H9 (cell line): ENCODE results near the gene UCP2. TPM values are rescaled to one million over a fixed set of nuclear protein-coding genes. Genes with fewer than 3 reads are reported as not detected.

ENCODE experiments used
- DNase-seq: peaks from one replicate; pipeline ENCODE4 v3.0.0-alpha.2; 2017
- H2AFZ ChIP-seq: one replicate; pipeline ENCODE4 v1.6.1; 2013; ENCODE audit warnings: mild to moderate bottlenecking, low read length, control low read depth, moderate library complexity
- H2AK5ac ChIP-seq: 2 replicates; pipeline ENCODE4 v1.6.1; 2013; ENCODE audit warnings: low read length, control low read depth, mixed read lengths; ENCODE audit not compliant: insufficient read length
- H2BK120ac ChIP-seq: one replicate; pipeline ENCODE4 v1.6.1; 2013; ENCODE audit warnings: low read depth, mild to moderate bottlenecking, low read length, control low read depth, inconsistent platforms; ENCODE audit not compliant: poor library complexity, severe bottlenecking
- H2BK12ac ChIP-seq: 2 replicates; pipeline ENCODE4 v1.6.1; 2013; ENCODE audit warnings: low read length, control low read depth, mixed read lengths, low read depth; ENCODE audit not compliant: insufficient read length
- H2BK15ac ChIP-seq: 2 replicates; pipeline ENCODE4 v1.6.1; 2013; ENCODE audit warnings: low read depth, low read length, control low read depth
- H2BK20ac ChIP-seq: one replicate; pipeline ENCODE4 v1.6.1; 2013; ENCODE audit warnings: low read depth, mild to moderate bottlenecking, low read length, control low read depth, inconsistent platforms; ENCODE audit not compliant: poor library complexity, severe bottlenecking
- H2BK5ac ChIP-seq: 2 replicates; pipeline ENCODE4 v1.6.1; 2013; ENCODE audit warnings: low read length, control low read depth, mixed read lengths; ENCODE audit not compliant: insufficient read length
- H3K14ac ChIP-seq: 2 replicates; pipeline ENCODE4 v1.6.1; 2013; ENCODE audit warnings: low read length, control low read depth; ENCODE audit not compliant: insufficient read depth
- H3K18ac ChIP-seq: 2 replicates; pipeline ENCODE4 v1.6.1; 2013; ENCODE audit warnings: low read depth, mild to moderate bottlenecking, mixed read lengths, low read length, control low read depth; ENCODE audit not compliant: insufficient read length
- H3K23ac ChIP-seq: 2 replicates; pipeline ENCODE4 v1.6.1; 2013; ENCODE audit warnings: low read length, control low read depth, mixed read lengths, low read depth; ENCODE audit not compliant: insufficient read length
- H3K23me2 ChIP-seq: 2 replicates; pipeline ENCODE4 v1.6.1; 2013; ENCODE audit warnings: low read depth, mild to moderate bottlenecking, mixed read lengths, low read length, control low read depth; ENCODE audit not compliant: insufficient read length, poor library complexity, severe bottlenecking
- H3K27ac ChIP-seq: 2 replicates; pipeline ENCODE4 v1.5.1; 2013; ENCODE audit warnings: low read length, control low read depth, mixed read lengths, low read depth; ENCODE audit not compliant: insufficient read length
- H3K27me3 ChIP-seq: 2 replicates; pipeline ENCODE4 v1.6.1; 2013; ENCODE audit warnings: low read length, control low read depth, inconsistent platforms; ENCODE audit not compliant: insufficient read depth
- H3K4ac ChIP-seq: 2 replicates; pipeline ENCODE4 v1.6.1; 2013; ENCODE audit warnings: low read depth, mild to moderate bottlenecking, control low read depth, inconsistent platforms, low read length, moderate library complexity
- H3K4me1 ChIP-seq: 2 replicates; pipeline ENCODE4 v1.6.1; 2013; ENCODE audit warnings: low read length, control low read depth, inconsistent platforms; ENCODE audit not compliant: insufficient read depth
- H3K4me2 ChIP-seq: 2 replicates; pipeline ENCODE4 v1.6.1; 2013; ENCODE audit warnings: low read length, control low read depth, mixed read lengths; ENCODE audit not compliant: insufficient read length, insufficient read depth
- H3K56ac ChIP-seq: 2 replicates; pipeline ENCODE4 v1.6.1; 2013; ENCODE audit warnings: low read depth, mild to moderate bottlenecking, mixed read lengths, low read length, control low read depth; ENCODE audit not compliant: insufficient read length
- H3K79me1 ChIP-seq: 2 replicates; pipeline ENCODE4 v1.6.1; 2013; ENCODE audit warnings: low read depth, mild to moderate bottlenecking, moderate library complexity, low read length, control low read depth, inconsistent platforms; ENCODE audit not compliant: insufficient read depth, poor library complexity, severe bottlenecking
- H3K79me2 ChIP-seq: 2 replicates; pipeline ENCODE4 v1.6.1; 2013; ENCODE audit warnings: low read length, control low read depth, inconsistent platforms; ENCODE audit not compliant: insufficient read depth
- H3K9ac ChIP-seq: 2 replicates; pipeline ENCODE4 v1.6.1; 2013; ENCODE audit warnings: low read length, control low read depth, mixed read lengths; ENCODE audit not compliant: insufficient read length; ENCODE audit errors: extremely low read depth
- H3K9me3 ChIP-seq: one replicate; pipeline ENCODE4 v1.6.1; 2013; ENCODE audit warnings: low read depth, low read length, inconsistent platforms; ENCODE audit not compliant: control insufficient read depth
- H3T11ph ChIP-seq: one replicate; pipeline ENCODE4 v1.6.1; 2013; ENCODE audit warnings: mild to moderate bottlenecking, low read length, control low read depth, inconsistent platforms
- H4K20me1 ChIP-seq: one replicate; pipeline ENCODE4 v1.6.1; 2013; ENCODE audit not compliant: control insufficient read depth, insufficient read length, insufficient read depth
- H4K5ac ChIP-seq: 2 replicates; pipeline ENCODE4 v1.6.1; 2013; ENCODE audit warnings: low read depth, mild to moderate bottlenecking, mixed read lengths, low read length, control low read depth; ENCODE audit not compliant: insufficient read length
- H4K8ac ChIP-seq: replicated peaks from 2 replicates; pipeline ENCODE4 v1.6.1; 2013; ENCODE audit warnings: low read length, control low read depth, mixed read lengths, low read depth; ENCODE audit not compliant: insufficient read length
- H4K91ac ChIP-seq: 2 replicates; pipeline ENCODE4 v1.6.1; 2013; ENCODE audit warnings: low read depth, mild to moderate bottlenecking, moderate library complexity, mixed read lengths, low read length, control low read depth; ENCODE audit not compliant: insufficient read length
- H3K27ac Mint-ChIP-seq, 3 experiments: 2 replicates in 2 of 3; 3 replicates in 1 of 3; pipeline ENCODE4 v1.8.0; 2020 to 2021; ENCODE audit warnings: mixed read lengths in 3 of 3, mild to moderate bottlenecking in 1 of 3, moderate library complexity in 1 of 3
- H3K27me3 Mint-ChIP-seq: 2 replicates; pipeline ENCODE4 v1.8.0; 2021; ENCODE audit warnings: low read depth, mild to moderate bottlenecking, moderate library complexity, mixed read lengths
- H3K36me3 Mint-ChIP-seq, 3 experiments: 2 replicates in 2 of 3; 3 replicates in 1 of 3; pipeline ENCODE4 v1.8.0; 2020 to 2021; ENCODE audit warnings: low read depth in 3 of 3, mixed read lengths in 3 of 3; ENCODE audit not compliant: insufficient read depth in 1 of 3
- H3K4me1 Mint-ChIP-seq, 2 experiments: 2 replicates each; pipeline ENCODE4 v1.8.0; 2020; ENCODE audit warnings: mixed read lengths in 2 of 2
- H3K4me3 Mint-ChIP-seq, 2 experiments: 2 replicates in 1 of 2; 3 replicates in 1 of 2; pipeline ENCODE4 v1.8.0; 2020 to 2021; ENCODE audit warnings: mild to moderate bottlenecking in 2 of 2, mixed read lengths in 2 of 2, moderate library complexity in 1 of 2
- H3K9me3 Mint-ChIP-seq, 2 experiments: 2 replicates in 1 of 2; 3 replicates in 1 of 2; pipeline ENCODE4 v1.8.0; 2020; ENCODE audit warnings: mild to moderate bottlenecking in 2 of 2, mixed read lengths in 2 of 2, moderate library complexity in 1 of 2
- CTCF ChIP-seq: fragments of 200-600 bp; sonication (generic); conservative IDR thresholded peaks from 3 replicates; pipeline ENCODE4 v1.8.0; 2021; ENCODE audit warnings: antibody characterized with exemption, mild to moderate bottlenecking
- WGBS: extraction: QIAGEN DNeasy Blood & Tissue Kit; methylation state at CpG from one replicate; pipeline ENCODE4 v1.1.7; 2013; ENCODE audit warnings: missing lambda C conversion rate, low lambda C conversion rate, mixed read lengths; ENCODE audit not compliant: insufficient read length; ENCODE audit errors: extremely low coverage; 5-methylcytosine and 5-hydroxymethylcytosine counted together
- total RNA-seq: library from RNA; stranded (reverse); gene quantifications from 2 replicates; pipeline ENCODE4 v1.2.1, GENCODE V29; 2021

Gene UCP2
- total RNA-seq, 1 experiment from 2014 or later = 62.1 TPM

- Histone ChIP-seq H3K79me1 (no peaks in the 10 kb centered on the region), H3K23me2 (no peaks in the 10 kb centered on the region), H3K9me3 (no peaks in the 10 kb centered on the region), H4K91ac (no peak overlapping the region), H3K23ac (no peak overlapping the region), H3T11ph (no peak overlapping the region), H3K27ac (no peak overlapping the region), H4K20me1 (no peaks in the 10 kb centered on the region), H3K4ac (no peak overlapping the region), H3K27me3 (no peaks in the 10 kb centered on the region), H3K9ac (no peak overlapping the region), H3K4me1 (no peaks in the 10 kb centered on the region), H2BK12ac (no peak overlapping the region), H2BK15ac (no peak overlapping the region), H3K79me2 (no peaks in the 10 kb centered on the region), H3K56ac (no peak overlapping the region), H2BK20ac (no peak overlapping the region), H2BK120ac (no peak overlapping the region), H4K5ac (no peak overlapping the region), H2AFZ (no peak overlapping the region), H4K8ac (no peak overlapping the region), H2BK5ac (no peak overlapping the region), H2AK5ac (no peak overlapping the region), H3K14ac (no peak overlapping the region), H3K4me2 (no peak overlapping the region), H3K18ac (no peak overlapping the region)
- H3K36me3 Mint-ChIP-seq = peaks cover 16 to 36% (median 32%) of the 10 kb centered on the region in 3 experiments; a peak in 6 of 7 replicates
- peaks cover 0 to 2% of the 10 kb centered on the region in 2 experiments; a peak in 1 of 5 replicates for H3K9me3 Mint-ChIP-seq
- peak overlapping the region; percentile 28 to 95 (median 75); a peak in 3 of 7 replicates for H3K27ac Mint-ChIP-seq
- DNase-seq = peak; percentile 66
- no peak overlapping the region for H3K4me3 Mint-ChIP-seq
- no peaks in the 10 kb centered on the region for H3K27me3 Mint-ChIP-seq
- peaks cover 5 to 6% of the 10 kb centered on the region in 2 experiments for H3K4me1 Mint-ChIP-seq
- WGBS = no CpG with 5 or more reads among the region's 7 CpGs
- peak; percentile 76 for TF ChIP-seq CTCF
Measured at GRCh38 chr11:73931039-73931645, 51.5 kb downstream of the UCP2 start.
